ENCODE data around the gene GPX6.

DNA sequence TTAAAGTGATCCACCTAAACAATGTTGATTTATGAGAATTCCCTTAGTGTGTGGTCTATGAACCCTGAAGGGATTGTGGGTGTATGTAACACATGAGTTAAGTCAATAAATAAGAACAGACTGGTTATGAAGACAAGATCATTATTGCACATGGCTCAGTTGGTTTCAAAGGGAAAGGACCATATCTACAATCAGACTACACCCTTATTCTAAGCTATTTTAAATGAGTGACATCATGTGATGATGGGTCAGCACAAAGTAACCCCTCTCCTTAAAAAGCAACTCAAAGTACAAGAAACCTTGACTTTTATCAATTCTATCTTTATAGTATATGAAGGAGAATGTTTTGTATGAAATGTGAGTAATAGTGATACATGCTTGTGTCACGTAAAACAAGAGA is 57.0 kb downstream of the GPX6 start:
- TF ChIP-seq, protein P1, sequence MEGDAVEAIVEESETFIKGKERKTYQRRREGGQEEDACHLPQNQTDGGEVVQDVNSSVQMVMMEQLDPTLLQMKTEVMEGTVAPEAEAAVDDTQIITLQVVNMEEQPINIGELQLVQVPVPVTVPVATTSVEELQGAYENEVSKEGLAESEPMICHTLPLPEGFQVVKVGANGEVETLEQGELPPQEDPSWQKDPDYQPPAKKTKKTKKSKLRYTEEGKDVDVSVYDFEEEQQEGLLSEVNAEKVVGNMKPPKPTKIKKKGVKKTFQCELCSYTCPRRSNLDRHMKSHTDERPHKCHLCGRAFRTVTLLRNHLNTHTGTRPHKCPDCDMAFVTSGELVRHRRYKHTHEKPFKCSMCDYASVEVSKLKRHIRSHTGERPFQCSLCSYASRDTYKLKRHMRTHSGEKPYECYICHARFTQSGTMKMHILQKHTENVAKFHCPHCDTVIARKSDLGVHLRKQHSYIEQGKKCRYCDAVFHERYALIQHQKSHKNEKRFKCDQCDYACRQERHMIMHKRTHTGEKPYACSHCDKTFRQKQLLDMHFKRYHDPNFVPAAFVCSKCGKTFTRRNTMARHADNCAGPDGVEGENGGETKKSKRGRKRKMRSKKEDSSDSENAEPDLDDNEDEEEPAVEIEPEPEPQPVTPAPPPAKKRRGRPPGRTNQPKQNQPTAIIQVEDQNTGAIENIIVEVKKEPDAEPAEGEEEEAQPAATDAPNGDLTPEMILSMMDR (IDR thresholded peaks at IDR 0.05; ENCODE audit: low read depth, low read length) = no peak
- TF ChIP-seq POLR2A (IDR thresholded peaks at IDR 0.05; ENCODE audit: extremely low read depth, insufficient read length) = no peak
